HepG2 (cell line): ENCODE results near the gene CDR2L. TPM values are rescaled to one million over a fixed set of nuclear protein-coding genes. Genes with fewer than 3 reads are reported as not detected.

Source experiments
- ARID5B ChIP-seq: IDR thresholded peaks from 2 replicates; pipeline ENCODE4 v1.4.0; 2020; ENCODE audit warnings: mild to moderate bottlenecking, missing genetic modification reagents
- CBX1 ChIP-seq: IDR thresholded peaks from one replicate; pipeline ENCODE4 v1.6.1; 2016; ENCODE audit warnings: antibody characterized with exemption, low read depth
- DNMT3B ChIP-seq: conservative IDR thresholded peaks from 2 replicates; pipeline ENCODE4 v1.6.1; 2016; ENCODE audit warnings: missing biosample characterization, control low read depth
- DRAP1 ChIP-seq: IDR thresholded peaks from 2 replicates; pipeline ENCODE4 v1.6.1; 2016; ENCODE audit warnings: missing genetic modification reagents, missing compliant biosample characterization
- FOXA3 ChIP-seq: IDR thresholded peaks from 2 replicates; pipeline ENCODE4 v1.6.1; 2016; ENCODE audit warnings: missing genetic modification reagents, missing compliant biosample characterization
- KDM5B ChIP-seq: sonication (generic); formaldehyde crosslinking; IDR thresholded peaks from 2 replicates; pipeline ENCODE4 v1.4.0; 2020; ENCODE audit warnings: missing genetic modification reagents, mild to moderate bottlenecking, borderline replicate concordance
- KIAA2018 ChIP-seq: sonication (generic); formaldehyde crosslinking; IDR thresholded peaks from 2 replicates; pipeline ENCODE4 v1.5.0; 2020; ENCODE audit warnings: mild to moderate bottlenecking, missing genetic modification reagents, borderline replicate concordance
- MED8 ChIP-seq: sonication (generic); formaldehyde crosslinking; IDR thresholded peaks from 2 replicates; pipeline ENCODE4 v1.8.1; 2023; ENCODE audit warnings: mild to moderate bottlenecking, missing genetic modification reagents; ENCODE audit not compliant: insufficient replicate concordance
- MEF2D ChIP-seq: sonication (generic); formaldehyde crosslinking; IDR thresholded peaks from 2 replicates; pipeline ENCODE4 v1.5.1; 2020; ENCODE audit warnings: mild to moderate bottlenecking, missing genetic modification reagents
- TEAD3 ChIP-seq: optimal IDR thresholded peaks from 2 replicates; pipeline ENCODE3; 2016; ENCODE audit warnings: borderline replicate concordance
- ZBTB10 ChIP-seq: sonication (generic); formaldehyde crosslinking; IDR thresholded peaks from 2 replicates; pipeline ENCODE4 v1.4.0; 2020; ENCODE audit warnings: missing genetic modification reagents, borderline replicate concordance
- ZEB1 ChIP-seq: IDR thresholded peaks from 2 replicates; pipeline ENCODE4 v1.6.1; 2012; ENCODE audit warnings: mild to moderate bottlenecking, low read depth, inconsistent platforms; ENCODE audit not compliant: insufficient replicate concordance
- ZFYVE20 ChIP-seq: sonication (generic); formaldehyde crosslinking; IDR thresholded peaks from 2 replicates; pipeline ENCODE4 v1.8.0; 2023; ENCODE audit warnings: low read depth, mild to moderate bottlenecking, moderate library complexity, missing genetic modification reagents, borderline replicate concordance
- polyA plus RNA-seq, 8 experiments: library from polyadenylated mRNA; depleted of rRNA in 3 of 8; stranded (reverse) in 7 of 8; unstranded in 1 of 8; fragments of >200 nt; fragmentation: Illumina TruSeq in 4 of 8; extraction: Trizol in 4 of 8; gene quantifications; 2 replicates each; pipeline versions ENCODE4 v1.2.1 to v1.2.3, GENCODE V29; 2011 to 2016; ENCODE audit warnings: low read depth in 4 of 8, missing spikeins in 1 of 8, mixed read lengths in 1 of 8; ENCODE audit not compliant: insufficient read depth in 1 of 8
- total RNA-seq, 5 experiments: library from RNA; depleted of rRNA; stranded (reverse); fragments of >200 nt; fragmentation: Illumina TruSeq; extraction: Trizol; gene quantifications; 2 replicates each; pipeline ENCODE4 v1.2.3, GENCODE V29; 2016; ENCODE audit warnings: low read depth in 1 of 5

Gene CDR2L
- total and polyA plus RNA-seq, 2 of the 13 experiments (the other 11 are each of a cell fraction or from before 2014, with no cell fraction given): 1.9 to 2.1 TPM

- TF ChIP-seq KIAA2018 (CRISPR knock-in tag) (0 out of 2 replicates have a peak, but pooled peaks have one; percentile 59), ARID5B (peak; percentile 72), DRAP1 (CRISPR knock-in tag) (peak; percentile 82), ZEB1 (no peak), DNMT3B (CRISPR knock-in tag) (peak; percentile 76), CBX1 (peak; percentile 76), FOXA3 (CRISPR knock-in tag) (peak; percentile 62), TEAD3 (CRISPR knock-in tag) (peak; percentile 27), ZFYVE20 (CRISPR knock-in tag) (peak; percentile 77; the same call in 1 of the 2 replicates), ZBTB10 (CRISPR knock-in tag) (peak; percentile 53; the same call in 1 of the 2 replicates), MED8 (CRISPR knock-in tag) (peak; percentile 48), KDM5B (peak; percentile 97), MEF2D (CRISPR knock-in tag) (peak; percentile 71; the same call in 1 of the 2 replicates)
Observed at GRCh38 chr17:74981979-74982662, 5.3 kb upstream of the CDR2L start (continued).
